Measurements from ENCODE around the gene HADH.

- TF ChIP-seq CTCF (IDR thresholded peaks at IDR 0.05) (no peak), POLR2A (IDR thresholded peaks at IDR 0.05) (no peak)
Observed at GRCh38 chr4:108047199-108047598, 57.5 kb downstream of the HADH start.

Measured in heart left ventricle (tissue), 13 donors.